Measurements from ENCODE around the gene ALKBH4. TPM values are rescaled to one million over a fixed set of nuclear protein-coding genes. Genes with fewer than 3 reads are reported as not detected.

The ALKBH4 gene
- total and polyA plus RNA-seq, 11 donors = 4.9 to 19.4 (median 6.8) TPM

GRCh38 chr7:102433219-102434038, 31.2 kb downstream of the ALKBH4 start, which contains the start of gene ORAI2:
Gene ORAI2 (plus strand): TSS chr7:102433575. CDS start chr7:102438957, 5,382 bp downstream.
- peaks cover 0 to 44% (median 5%) of the 10 kb centered on the region in 12 donors for H3K4me1 ChIP-seq
- ATAC-seq (peak; percentile 27 to 86 (median 80)), DNase-seq (peak; percentile 82 to 93 (median 86))
- no peaks in the 10 kb centered on the region for H3K27me3 ChIP-seq
- H3K9me3 ChIP-seq = no peaks in the 10 kb centered on the region
- intact Hi-C loops (cut with DNase I) = loop anchor here in 1 of 10 donors (1.0 kb wide), 1 partner anchor 37 kb away; the partner anchor contains the start of gene PRKRIP1
- WGBS, 4 donors = 0 to 1% (median 1%) methylated on average over 21 to 90 of the region's 90 CpGs
- peak within 1 kb of the TSS in 11 of 12 donors; percentile 54 to 84 (median 69) for H3K27ac ChIP-seq
- H3K36me3 ChIP-seq = peaks cover 0 to 10% (median 0%) of the 10 kb centered on the region in 9 donors
- peak within 1 kb of the TSS; percentile 73 to 95 (median 86) for H3K4me3 ChIP-seq
- peak in 1 of 2 donors; percentile 30 for TF ChIP-seq POLR2A (IDR thresholded peaks at IDR 0.05)
- no peak for TF ChIP-seq CTCF (IDR thresholded peaks at IDR 0.05)

GRCh38 chr7:102432442-102433218, 32.0 kb downstream of the ALKBH4 start:
- Histone ChIP-seq H3K36me3 (peaks cover 0 to 10% (median 1%) of the 10 kb centered on the region in 9 donors), H3K4me1 (peaks cover 0 to 46% (median 5%) of the 10 kb centered on the region in 12 donors), H3K27me3 (no peaks in the 10 kb centered on the region), H3K4me3 (peak overlapping the region in 11 of 12 donors; percentile 73 to 95 (median 86)), H3K27ac (peak overlapping the region in 9 of 12 donors; percentile 35 to 83 (median 60)), H3K9me3 (no peaks in the 10 kb centered on the region)
- TF ChIP-seq POLR2A (IDR thresholded peaks at IDR 0.05) (no peak), CTCF (IDR thresholded peaks at IDR 0.05) (no peak)
- 37 to 54% (median 45%) methylated on average over 19 to 27 of the region's 27 CpGs for WGBS, 4 donors
- intact Hi-C loops (cut with DNase I) = loop anchor here in 1 of 10 donors (1.0 kb wide), 1 partner anchor 36 kb away; the partner anchor contains the start of gene PRKRIP1
- ATAC-seq (peak in 2 of 4 donors; percentile 18 to 21), DNase-seq (no peak)

GRCh38 chr7:102431617-102432298, 32.9 kb downstream of the ALKBH4 start:
- ATAC-seq (no peak), DNase-seq (no peak)
- peaks cover 0 to 15% (median 9%) of the 10 kb centered on the region in 9 donors for H3K36me3 ChIP-seq
- TF ChIP-seq POLR2A (IDR thresholded peaks at IDR 0.05) (no peak), CTCF (IDR thresholded peaks at IDR 0.05) (no peak)
- peak overlapping the region in 3 of 12 donors; percentile 10 to 83 (median 30) for H3K27ac ChIP-seq
- 50 to 78% (median 60%) methylated on average over 17 of the region's 17 CpGs for WGBS, 4 donors
- H3K27me3 ChIP-seq = no peaks in the 10 kb centered on the region
- H3K9me3 ChIP-seq = no peaks in the 10 kb centered on the region
- peak overlapping the region in 1 of 12 donors; percentile 15 for H3K4me3 ChIP-seq
- intact Hi-C loops (cut with DNase I) = no loop called here
- peaks cover 0 to 55% (median 5%) of the 10 kb centered on the region in 12 donors for H3K4me1 ChIP-seq

Data from heart left ventricle (tissue), 16 donors.